ENCODE measurements around the gene ARMCX1.
"Not testable (repeated sequence)": the region's sequence is repeated elsewhere in the genome, so short reads cannot be mapped to it uniquely, and the experiment has no call there.

The ARMCX1 gene

DNA sequence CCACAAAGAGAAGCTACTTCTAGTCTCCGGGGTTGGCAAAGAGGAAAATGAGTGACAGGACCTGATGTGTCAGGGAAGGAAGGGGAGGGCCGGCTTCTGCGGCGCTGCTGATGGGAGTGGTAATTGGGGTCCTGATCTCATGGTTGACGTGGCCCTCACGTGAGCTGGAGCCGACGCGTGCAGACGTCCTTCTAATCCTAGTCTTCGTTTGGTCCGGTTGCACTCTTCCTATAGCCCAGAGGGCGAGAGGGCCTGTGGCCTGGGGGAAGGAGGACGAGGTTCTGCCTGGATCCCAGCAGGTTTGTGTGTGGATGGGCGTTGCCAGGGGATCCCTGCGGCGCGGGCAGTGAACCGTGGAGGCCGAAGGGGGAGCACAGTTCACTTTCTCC is at the start of gene ARMCX1:
Gene ARMCX1 (plus strand): TSS at position 186 of the 389 bp plus-strand sequence. CDS start 2,384 bp downstream, outside the sequence.
- TF ChIP-seq, protein P1, sequence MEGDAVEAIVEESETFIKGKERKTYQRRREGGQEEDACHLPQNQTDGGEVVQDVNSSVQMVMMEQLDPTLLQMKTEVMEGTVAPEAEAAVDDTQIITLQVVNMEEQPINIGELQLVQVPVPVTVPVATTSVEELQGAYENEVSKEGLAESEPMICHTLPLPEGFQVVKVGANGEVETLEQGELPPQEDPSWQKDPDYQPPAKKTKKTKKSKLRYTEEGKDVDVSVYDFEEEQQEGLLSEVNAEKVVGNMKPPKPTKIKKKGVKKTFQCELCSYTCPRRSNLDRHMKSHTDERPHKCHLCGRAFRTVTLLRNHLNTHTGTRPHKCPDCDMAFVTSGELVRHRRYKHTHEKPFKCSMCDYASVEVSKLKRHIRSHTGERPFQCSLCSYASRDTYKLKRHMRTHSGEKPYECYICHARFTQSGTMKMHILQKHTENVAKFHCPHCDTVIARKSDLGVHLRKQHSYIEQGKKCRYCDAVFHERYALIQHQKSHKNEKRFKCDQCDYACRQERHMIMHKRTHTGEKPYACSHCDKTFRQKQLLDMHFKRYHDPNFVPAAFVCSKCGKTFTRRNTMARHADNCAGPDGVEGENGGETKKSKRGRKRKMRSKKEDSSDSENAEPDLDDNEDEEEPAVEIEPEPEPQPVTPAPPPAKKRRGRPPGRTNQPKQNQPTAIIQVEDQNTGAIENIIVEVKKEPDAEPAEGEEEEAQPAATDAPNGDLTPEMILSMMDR (IDR thresholded peaks at IDR 0.05; ENCODE audit: control insufficient read depth, insufficient read depth, low read depth, low read length, missing control alignments), result no peak
- peak; percentile 20 for DNase-seq (ENCODE audit: low read depth)
- peak within 1 kb of the TSS; percentile 68 for H3K4me3 ChIP-seq (ENCODE audit: control insufficient read depth, low read depth, low read length)

DNA sequence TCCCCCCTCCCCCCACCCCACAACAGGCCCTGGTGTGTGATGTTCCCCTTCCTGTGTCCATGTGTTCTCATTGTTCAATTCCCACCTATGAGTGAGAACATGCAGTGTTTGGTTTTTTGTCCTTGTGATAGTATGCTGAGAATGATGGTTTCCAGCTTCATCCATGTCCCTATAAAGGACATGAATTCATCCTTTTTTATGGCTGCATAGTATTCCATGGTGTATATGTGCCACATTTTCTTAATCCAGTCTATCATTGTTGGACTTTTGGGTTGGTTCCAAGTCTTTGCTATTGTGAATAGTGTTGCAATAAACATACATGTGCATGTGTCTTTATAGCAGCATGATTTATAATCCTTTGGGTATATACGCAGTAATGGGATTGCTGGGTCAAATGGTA is 47.4 kb upstream of the ARMCX1 start:
- DNase-seq (ENCODE audit: low read depth); H3K4me3 ChIP-seq (ENCODE audit: control insufficient read depth, low read depth, low read length): not testable (repeated sequence)

DNA sequence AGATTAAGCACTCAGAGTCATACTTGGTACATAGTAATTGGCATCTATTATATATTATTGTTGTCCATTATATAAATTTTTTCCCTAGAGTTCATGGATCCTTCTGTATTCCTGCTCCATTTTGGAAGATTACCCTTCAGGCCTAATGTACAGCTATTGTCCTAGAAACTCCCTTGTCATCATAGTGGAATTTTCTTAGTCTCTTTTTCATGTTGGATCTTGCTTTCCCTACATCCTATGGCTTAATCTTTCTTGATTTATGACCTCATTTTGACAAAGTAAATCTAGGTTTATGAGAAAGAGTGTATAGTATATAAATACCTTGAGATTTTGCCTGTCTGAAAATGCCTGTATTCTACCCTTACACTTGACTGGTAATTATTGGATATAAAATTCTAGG is 43.0 kb upstream of the ARMCX1 start:
- no peak for DNase-seq (ENCODE audit: low read depth)
- no peak overlapping the region for H3K4me3 ChIP-seq (ENCODE audit: control insufficient read depth, low read depth, low read length)
- TF ChIP-seq, protein P1 (IDR thresholded peaks at IDR 0.05; ENCODE audit: control insufficient read depth, insufficient read depth, low read depth, low read length, missing control alignments), result no peak

DNA sequence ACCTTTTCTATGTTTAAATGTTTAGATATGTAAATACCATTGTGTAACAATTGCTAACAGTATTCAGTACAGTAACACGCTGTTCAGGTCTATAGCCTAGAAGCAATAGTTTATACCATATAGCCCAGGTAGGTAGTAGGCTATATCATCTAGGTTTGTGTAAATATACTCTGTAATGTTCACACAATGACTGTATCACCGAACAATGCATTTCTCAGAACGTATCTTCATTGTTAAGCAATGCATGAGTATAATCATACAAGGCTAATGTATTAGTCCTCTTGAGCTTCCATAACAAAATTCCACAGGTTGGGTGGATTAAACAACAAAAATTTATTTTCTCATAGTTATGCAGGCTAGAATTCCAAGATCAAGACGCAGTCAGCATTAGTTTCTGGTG is 42.4 kb upstream of the ARMCX1 start:
- no peak for DNase-seq (ENCODE audit: low read depth)
- TF ChIP-seq, protein P1 (IDR thresholded peaks at IDR 0.05; ENCODE audit: control insufficient read depth, insufficient read depth, low read depth, low read length, missing control alignments), result no peak
- no peak overlapping the region for H3K4me3 ChIP-seq (ENCODE audit: control insufficient read depth, low read depth, low read length)

DNA sequence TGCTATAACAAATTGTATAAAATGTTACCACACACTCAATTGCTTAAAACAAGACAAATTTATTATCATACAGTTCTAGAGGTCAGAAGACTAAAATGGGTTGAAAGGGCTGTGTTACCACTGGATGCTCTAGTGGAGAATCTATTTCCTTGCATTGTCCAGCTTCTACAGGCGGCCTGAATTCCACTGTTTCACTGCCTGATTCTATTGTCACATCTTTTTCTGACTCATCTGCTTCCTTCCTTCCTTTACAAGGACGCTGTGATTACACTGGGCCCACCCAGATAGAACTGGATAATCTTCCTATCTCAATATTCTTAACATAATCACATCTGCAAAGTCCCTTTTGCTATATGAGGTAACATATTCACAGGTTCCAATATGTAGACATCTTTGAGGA is 19.4 kb upstream of the ARMCX1 start:
- DNase-seq (ENCODE audit: low read depth), result no peak

DNA sequence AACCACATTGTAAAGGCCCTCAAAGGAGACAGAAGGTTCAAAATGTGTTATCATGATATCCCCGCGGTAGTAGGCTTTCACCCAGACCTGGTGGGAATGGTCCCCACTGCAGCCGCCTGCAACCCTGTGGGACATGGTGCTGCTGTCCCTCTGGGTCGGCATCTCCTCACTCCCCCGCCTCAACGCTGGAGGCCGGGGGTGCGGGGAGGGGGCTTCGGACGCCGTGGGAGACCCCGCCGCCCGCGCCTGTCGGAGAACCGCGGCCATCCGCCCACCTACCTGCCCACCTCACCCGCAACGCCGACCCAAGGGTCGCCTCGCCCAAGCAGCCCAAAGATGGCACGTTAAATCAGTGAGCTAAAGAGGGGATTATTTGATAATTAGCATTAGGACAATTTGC is 11.2 kb upstream of the ARMCX1 start:
- TF ChIP-seq, protein P1 (IDR thresholded peaks at IDR 0.05; ENCODE audit: control insufficient read depth, insufficient read depth, low read depth, low read length, missing control alignments), result no peak
- DNase-seq (ENCODE audit: low read depth), result no peak

More for the DNA sequence above, 19.4 kb upstream of the ARMCX1 start:
- TF ChIP-seq, protein P1 (IDR thresholded peaks at IDR 0.05; ENCODE audit: control insufficient read depth, insufficient read depth, low read depth, low read length, missing control alignments), result no peak
- H3K4me3 ChIP-seq (ENCODE audit: control insufficient read depth, low read depth, low read length), result no peak overlapping the region

DNA sequence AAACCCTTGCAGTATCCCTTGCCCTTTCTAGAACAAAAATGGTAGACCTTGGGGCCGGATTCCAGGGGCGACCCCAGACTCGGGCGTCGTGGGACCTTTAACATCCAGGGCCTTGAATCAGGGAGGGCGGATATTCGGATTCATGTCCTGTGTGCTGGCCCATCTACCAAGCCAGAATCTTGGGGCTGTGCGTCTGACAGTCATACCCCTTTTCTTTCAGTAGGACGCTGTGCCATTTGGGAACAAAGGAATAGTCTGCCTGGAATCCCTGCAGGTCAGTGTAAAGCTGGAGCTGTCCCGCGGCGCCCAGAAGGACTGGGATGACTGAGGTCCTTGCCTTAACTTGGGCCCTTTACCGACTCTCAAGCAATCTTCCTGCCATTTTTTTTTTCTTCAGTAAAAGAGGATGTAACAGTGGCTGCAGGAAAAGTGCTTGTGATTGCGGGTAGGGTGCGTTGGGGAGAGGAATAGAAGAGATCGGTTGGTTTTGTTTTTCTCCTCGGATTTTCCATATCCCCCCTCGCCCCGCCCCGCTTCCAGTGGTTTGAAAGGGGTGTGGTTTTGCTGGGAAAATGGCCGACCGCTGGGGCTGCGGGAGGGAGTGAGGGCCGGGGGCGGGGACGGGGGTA is 518 bp downstream of the ARMCX1 start:
- peak overlapping the region; percentile 68 for H3K4me3 ChIP-seq (ENCODE audit: control insufficient read depth, low read depth, low read length)
- TF ChIP-seq, protein P1 (IDR thresholded peaks at IDR 0.05; ENCODE audit: control insufficient read depth, insufficient read depth, low read depth, low read length, missing control alignments), result no peak
- DNase-seq (ENCODE audit: low read depth), result no peak

More for the DNA sequence above, 11.2 kb upstream of the ARMCX1 start:
- H3K4me3 ChIP-seq (ENCODE audit: control insufficient read depth, low read depth, low read length), result no peak overlapping the region
